Measurements from ENCODE around the gene ZNF638.

Gene ZNF638

GRCh38 chr2:71474744-71475397 lies 143.3 kb downstream of the ZNF638 start:
- DNase-seq = no peak

GRCh38 chr2:71476495-71476894 lies 144.9 kb downstream of the ZNF638 start:
- DNase-seq = no peak

GRCh38 chr2:71477231-71477691 lies 145.7 kb downstream of the ZNF638 start:
- no peak for DNase-seq

GRCh38 chr2:71478806-71479205 lies 147.2 kb downstream of the ZNF638 start:
- no peak for DNase-seq

GRCh38 chr2:71479261-71479660 lies 147.7 kb downstream of the ZNF638 start:
- no peak for DNase-seq

GRCh38 chr2:71481111-71481510 lies 149.5 kb downstream of the ZNF638 start:
- DNase-seq = no peak

GRCh38 chr2:71482055-71482454 lies 150.5 kb downstream of the ZNF638 start:
- DNase-seq = no peak

GRCh38 chr2:71483246-71483645 lies 151.7 kb downstream of the ZNF638 start:
- DNase-seq = no peak

GRCh38 chr2:71484354-71484753 lies 152.8 kb downstream of the ZNF638 start:
- DNase-seq = no peak
